22Rv1 (cell line): ENCODE data around the gene JDP2.

Experiments
- CTCF ChIP-seq: fragments of 450-650 bp; IDR thresholded peaks from 2 replicates; pipeline ENCODE4 v1.5.1; 2017; ENCODE audit warnings: mild to moderate bottlenecking
- ZFX ChIP-seq: fragments of 450-650 bp; IDR thresholded peaks from 2 replicates; pipeline ENCODE4 v1.6.1; 2017; ENCODE audit warnings: antibody characterized with exemption, borderline replicate concordance

- TF ChIP-seq CTCF (no peak), ZFX (no peak)
These were observed 68.9 kb downstream of the JDP2 start for GRCh38 chr14:75496755-75497154.
